HEK293 (cell line): ENCODE results near the gene PLCD3.

Experiments used
- CTCF ChIA-PET: fragments of 350-600 bp; formaldehyde crosslinking; extraction: SDS; loops from one replicate; lab custom pipeline; 2021; ENCODE audit warnings: antibody characterized with exemption; lab: Yijun Ruan, JAX
- POLR2A ChIA-PET: fragments of 300-600 bp; formaldehyde crosslinking; extraction: SDS; loops from one replicate; lab custom pipeline; 2020; ENCODE audit warnings: antibody characterized with exemption, inconsistent platforms; lab: Yijun Ruan, JAX
- H3K27ac ChIP-seq: fragments of 200-500 bp; sonication (Bioruptor generic); 2 replicates; pipeline ENCODE4 v1.5.1; 2014; ENCODE audit warnings: low read depth, low read length, control low read depth, inconsistent platforms; ENCODE audit errors: extremely low read depth
- H3K36me3 ChIP-seq, 2 experiments: fragments of 200-500 bp in 1 of 2; sonication (Bioruptor generic) in 1 of 2; 1 replicate in 1 of 2; 2 replicates in 1 of 2; pipeline ENCODE4 v1.5.1; 2014 to 2017; ENCODE audit warnings: inconsistent platforms in 2 of 2, low read length in 2 of 2; ENCODE audit not compliant: control insufficient read depth in 2 of 2, insufficient read depth in 1 of 2
- H3K4me1 ChIP-seq: fragments of 200-500 bp; sonication (Bioruptor generic); 2 replicates; pipeline ENCODE4 v1.5.1; 2014; ENCODE audit warnings: mild to moderate bottlenecking, low read length, inconsistent platforms; ENCODE audit not compliant: control insufficient read depth, insufficient read depth
- H3K4me3 ChIP-seq: 2 replicates; pipeline ENCODE4 v1.5.1; 2011; ENCODE audit warnings: low read depth, mild to moderate bottlenecking, control low read depth, low read length, moderate library complexity
- H3K9me3 ChIP-seq: fragments of 200-500 bp; sonication (Bioruptor generic); 2 replicates; pipeline ENCODE4 v1.5.1; 2014; ENCODE audit warnings: low read depth, low read length, inconsistent platforms; ENCODE audit not compliant: control insufficient read depth, insufficient read depth
- CTCF ChIP-seq: fragments of 450-650 bp; formaldehyde crosslinking; IDR thresholded peaks from 2 replicates; pipeline ENCODE4 v1.5.1; 2016; ENCODE audit warnings: missing biosample characterization, missing genetic modification characterization
- GLIS2 ChIP-seq: fragments of 450-650 bp; formaldehyde crosslinking; IDR thresholded peaks from 2 replicates; pipeline ENCODE4 v1.5.1; 2016; ENCODE audit warnings: missing biosample characterization, missing genetic modification characterization
- MYNN ChIP-seq: fragments of 450-650 bp; formaldehyde crosslinking; IDR thresholded peaks from 2 replicates; pipeline ENCODE4 v1.5.1; 2016; ENCODE audit warnings: missing biosample characterization, missing genetic modification characterization, borderline replicate concordance
- WT1 ChIP-seq: fragments of 450-650 bp; formaldehyde crosslinking; IDR thresholded peaks from 2 replicates; pipeline ENCODE4 v1.5.1; 2016; ENCODE audit warnings: missing biosample characterization, missing genetic modification characterization
- ZBTB1 ChIP-seq: fragments of 450-650 bp; formaldehyde crosslinking; IDR thresholded peaks from 2 replicates; pipeline ENCODE4 v1.5.1; 2016; ENCODE audit warnings: missing biosample characterization, missing genetic modification characterization
- ZFHX2 ChIP-seq: fragments of 450-650 bp; formaldehyde crosslinking; conservative IDR thresholded peaks from 2 replicates; pipeline ENCODE4 v1.5.1; 2016; ENCODE audit warnings: missing biosample characterization, missing genetic modification characterization
- ZNF202 ChIP-seq: fragments of 450-650 bp; formaldehyde crosslinking; IDR thresholded peaks from 2 replicates; pipeline ENCODE4 v1.5.1; 2016; ENCODE audit warnings: missing biosample characterization, missing genetic modification characterization, borderline replicate concordance
- ZNF214 ChIP-seq: fragments of 450-650 bp; formaldehyde crosslinking; IDR thresholded peaks from 2 replicates; pipeline ENCODE4 v1.5.1; 2017; ENCODE audit warnings: missing biosample characterization, mild to moderate bottlenecking, missing genetic modification characterization, borderline replicate concordance
- ZNF610 ChIP-seq: fragments of 450-650 bp; formaldehyde crosslinking; IDR thresholded peaks from 2 replicates; pipeline ENCODE4 v1.5.1; 2016; ENCODE audit warnings: missing biosample characterization, missing genetic modification characterization, borderline replicate concordance
- ZNF629 ChIP-seq: fragments of 450-650 bp; formaldehyde crosslinking; IDR thresholded peaks from 2 replicates; pipeline ENCODE4 v1.5.1; 2017; ENCODE audit warnings: missing biosample characterization, missing genetic modification characterization
- ZNF747 ChIP-seq: fragments of 450-650 bp; formaldehyde crosslinking; IDR thresholded peaks from 2 replicates; pipeline ENCODE4 v1.5.1; 2016; ENCODE audit warnings: missing biosample characterization, missing genetic modification characterization
- ZNF776 ChIP-seq: fragments of 450-650 bp; formaldehyde crosslinking; IDR thresholded peaks from 2 replicates; pipeline ENCODE4 v1.5.0; 2017; ENCODE audit warnings: missing biosample characterization, missing genetic modification characterization, borderline replicate concordance
- ZNF777 ChIP-seq: fragments of 450-650 bp; formaldehyde crosslinking; IDR thresholded peaks from 2 replicates; pipeline ENCODE4 v1.5.1; 2017; ENCODE audit warnings: missing biosample characterization, missing genetic modification characterization, borderline replicate concordance
- ZNF837 ChIP-seq: fragments of 450-650 bp; formaldehyde crosslinking; IDR thresholded peaks from 2 replicates; pipeline ENCODE4 v1.5.1; 2016; ENCODE audit warnings: missing biosample characterization, missing genetic modification characterization
- TF ChIP-seq, protein P1 (sequence below): fragments of 450-650 bp; formaldehyde crosslinking; IDR thresholded peaks from 2 replicates; pipeline ENCODE4 v1.5.1; 2016; ENCODE audit warnings: missing biosample characterization, missing genetic modification characterization

The PLCD3 gene

DNA sequence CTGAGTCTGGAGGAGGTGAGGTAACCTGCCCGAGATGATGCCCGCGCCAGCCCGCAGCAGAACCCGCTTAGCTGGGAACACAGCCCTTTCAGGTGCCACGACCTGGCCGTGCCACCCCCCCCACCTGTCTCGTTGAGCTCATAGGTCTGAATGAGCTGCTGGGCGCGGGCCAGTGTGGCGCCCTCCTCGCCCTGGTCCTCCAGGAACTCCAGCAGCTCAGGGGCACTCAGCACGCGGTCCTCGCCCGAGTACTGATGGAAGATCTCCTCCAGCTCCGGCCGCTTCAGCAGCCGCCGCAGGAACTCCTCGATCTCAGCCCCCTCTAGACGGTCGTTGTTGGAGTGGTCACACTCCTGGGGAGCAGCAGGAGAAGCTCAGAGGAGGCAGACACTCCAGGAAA, 13.6 kb downstream of the PLCD3 start (continued):
- TF ChIP-seq MYNN (tag by site-specific recombination), result no peak

DNA sequence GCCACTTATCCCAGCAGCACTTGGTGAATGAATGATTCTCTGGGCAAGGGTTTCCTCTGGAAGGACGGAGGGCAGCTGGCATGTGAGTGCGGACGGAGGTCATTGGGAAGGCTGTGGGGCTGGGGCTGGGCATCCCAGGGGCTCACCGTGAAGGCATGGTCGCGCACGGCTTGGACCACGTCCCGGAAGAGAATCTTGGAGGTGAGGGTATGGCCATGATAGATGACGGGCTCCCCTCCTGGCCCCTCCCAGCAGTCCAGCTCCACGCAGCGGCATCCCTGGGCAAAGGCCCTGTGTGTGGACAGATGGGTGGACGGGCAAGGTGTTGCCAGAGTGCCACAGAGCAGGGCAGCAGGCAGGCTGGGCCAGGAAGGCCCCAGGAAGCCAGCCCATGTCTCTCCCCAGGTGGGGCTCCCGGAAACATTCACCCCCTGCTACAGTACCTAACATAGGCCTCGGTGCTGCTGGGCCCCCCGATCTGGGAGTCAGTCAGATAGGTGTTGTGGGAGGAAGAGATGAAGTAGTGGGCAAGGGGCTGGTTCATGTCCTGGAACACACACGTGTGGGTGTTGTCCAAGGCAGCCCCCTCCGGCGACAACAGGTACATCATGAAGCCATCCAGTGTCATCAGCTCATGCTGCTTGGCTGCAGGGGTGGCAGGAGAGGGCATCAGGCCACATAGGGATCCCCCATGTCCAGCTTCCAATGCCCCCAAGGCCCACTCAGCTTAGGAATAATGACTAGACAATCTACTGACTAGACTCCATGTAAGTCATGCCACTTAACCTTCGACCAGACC, 14.3 kb downstream of the PLCD3 start:
- ChIA-PET CTCF (interaction anchor here (0.6 to 5.9 kb wide), 11 partner anchors 10 to 1160 kb away, joined by 3 to 28 read pairs (median 4); partner anchors contain the start of genes ACBD4 and PLCD3), POLR2A (interaction anchor here (0.6 kb wide), 1 partner anchor 273 kb away, joined by 4 read pairs; no protein-coding TSS in a partner anchor)
- Histone ChIP-seq H3K36me3 (peaks cover 0 to 47% of the 10 kb centered on the region in 2 experiments; a peak in 1 of 3 replicates), H3K27ac (no peak overlapping the region), H3K9me3 (no peaks in the 10 kb centered on the region), H3K4me1 (no peaks in the 10 kb centered on the region), H3K4me3 (no peak overlapping the region)
- TF ChIP-seq WT1 (tag by site-specific recombination) (no peak), ZNF202 (tag by site-specific recombination) (no peak), ZNF837 (tag by site-specific recombination) (no peak), ZNF777 (tag by site-specific recombination) (no peak)

DNA sequence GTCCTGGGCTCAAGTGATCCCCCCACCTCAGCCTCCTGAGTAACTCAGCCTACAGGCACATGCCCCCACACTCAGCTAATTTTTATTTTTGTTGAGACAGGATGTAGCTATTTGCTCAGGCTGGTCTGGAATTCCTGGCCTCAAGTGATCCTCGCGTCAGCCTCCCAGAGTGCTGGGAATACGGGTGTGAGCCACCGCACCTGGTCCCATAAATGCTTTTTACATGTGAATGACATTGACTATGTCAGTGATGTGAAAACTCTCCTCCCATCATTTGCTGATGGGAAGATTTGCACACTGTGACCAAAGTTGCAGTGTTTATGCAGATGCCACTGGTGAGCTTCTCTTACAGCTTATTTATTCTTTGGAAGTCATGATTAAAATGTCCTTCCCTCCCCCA, 15.0 kb downstream of the PLCD3 start:
- H3K4me1 ChIP-seq, result no peaks in the 10 kb centered on the region
- H3K36me3 ChIP-seq, result peaks cover 0 to 54% of the 10 kb centered on the region in 2 experiments; a peak in 1 of 3 replicates
- H3K4me3 ChIP-seq, result no peak overlapping the region
- TF ChIP-seq ZNF629 (tag by site-specific recombination) (no peak), ZNF214 (tag by site-specific recombination) (no peak)
- TF ChIP-seq, all 188 proteins: peak for 0
- ChIA-PET CTCF (interaction anchor here (0.7 to 5.9 kb wide), 7 partner anchors 14 to 787 kb away, joined by 3 to 28 read pairs (median 6); partner anchors contain the start of genes ACBD4 and PLCD3), POLR2A (no interaction called here)
- Histone ChIP-seq H3K9me3 (no peaks in the 10 kb centered on the region), H3K27ac (no peak overlapping the region)

- no peaks in the 10 kb centered on the region for H3K9me3 ChIP-seq
- POLR2A ChIA-PET, result no interaction called here
- H3K4me1 ChIP-seq, result no peaks in the 10 kb centered on the region
- CTCF ChIA-PET, result interaction anchor here (1.0 to 5.9 kb wide), 6 partner anchors 13 to 81 kb away, joined by 3 to 28 read pairs (median 6); partner anchors contain the start of genes ACBD4 and PLCD3
- TF ChIP-seq ZNF747 (tag by site-specific recombination) (no peak), ZBTB1 (tag by site-specific recombination) (no peak), ZNF776 (tag by site-specific recombination) (no peak), ZFHX2 (tag by site-specific recombination) (no peak), CTCF (no peak), GLIS2 (peak; percentile 33; the same call in 1 of the 2 replicates), ZNF610 (no peak)
- TF ChIP-seq, protein P1, sequence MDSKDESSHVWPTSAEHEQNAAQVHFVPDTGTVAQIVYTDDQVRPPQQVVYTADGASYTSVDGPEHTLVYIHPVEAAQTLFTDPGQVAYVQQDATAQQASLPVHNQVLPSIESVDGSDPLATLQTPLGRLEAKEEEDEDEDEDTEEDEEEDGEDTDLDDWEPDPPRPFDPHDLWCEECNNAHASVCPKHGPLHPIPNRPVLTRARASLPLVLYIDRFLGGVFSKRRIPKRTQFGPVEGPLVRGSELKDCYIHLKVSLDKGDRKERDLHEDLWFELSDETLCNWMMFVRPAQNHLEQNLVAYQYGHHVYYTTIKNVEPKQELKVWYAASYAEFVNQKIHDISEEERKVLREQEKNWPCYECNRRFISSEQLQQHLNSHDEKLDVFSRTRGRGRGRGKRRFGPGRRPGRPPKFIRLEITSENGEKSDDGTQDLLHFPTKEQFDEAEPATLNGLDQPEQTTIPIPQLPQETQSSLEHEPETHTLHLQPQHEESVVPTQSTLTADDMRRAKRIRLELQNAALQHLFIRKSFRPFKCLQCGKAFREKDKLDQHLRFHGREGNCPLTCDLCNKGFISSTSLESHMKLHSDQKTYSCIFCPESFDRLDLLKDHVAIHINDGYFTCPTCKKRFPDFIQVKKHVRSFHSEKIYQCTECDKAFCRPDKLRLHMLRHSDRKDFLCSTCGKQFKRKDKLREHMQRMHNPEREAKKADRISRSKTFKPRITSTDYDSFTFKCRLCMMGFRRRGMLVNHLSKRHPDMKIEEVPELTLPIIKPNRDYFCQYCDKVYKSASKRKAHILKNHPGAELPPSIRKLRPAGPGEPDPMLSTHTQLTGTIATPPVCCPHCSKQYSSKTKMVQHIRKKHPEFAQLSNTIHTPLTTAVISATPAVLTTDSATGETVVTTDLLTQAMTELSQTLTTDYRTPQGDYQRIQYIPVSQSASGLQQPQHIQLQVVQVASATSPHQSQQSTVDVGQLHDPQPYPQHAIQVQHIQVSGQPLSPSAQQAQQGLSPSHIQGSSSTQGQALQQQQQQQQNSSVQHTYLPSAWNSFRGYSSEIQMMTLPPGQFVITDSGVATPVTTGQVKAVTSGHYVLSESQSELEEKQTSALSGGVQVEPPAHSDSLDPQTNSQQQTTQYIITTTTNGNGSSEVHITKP (tag by site-specific recombination), result no peak
- TF ChIP-seq, all 188 proteins: peak for 1
- no peak overlapping the region for H3K4me3 ChIP-seq
- H3K36me3 ChIP-seq, result peaks cover 0 to 58% of the 10 kb centered on the region in 2 experiments; a peak in 1 of 3 replicates
- no peak overlapping the region for H3K27ac ChIP-seq
Measured at GRCh38 chr17:45116434-45117016, 15.8 kb downstream of the PLCD3 start.
